ENCODE data around the gene EHBP1L1. TPM values are rescaled to one million over a fixed set of nuclear protein-coding genes. Genes with fewer than 3 reads are reported as not detected.

The EHBP1L1 gene
- total and polyA plus RNA-seq, 2 of the 13 experiments (the other 11 are each of a cell fraction or from before 2014, with no cell fraction given), result 8.3 to 10.6 TPM

DNA sequence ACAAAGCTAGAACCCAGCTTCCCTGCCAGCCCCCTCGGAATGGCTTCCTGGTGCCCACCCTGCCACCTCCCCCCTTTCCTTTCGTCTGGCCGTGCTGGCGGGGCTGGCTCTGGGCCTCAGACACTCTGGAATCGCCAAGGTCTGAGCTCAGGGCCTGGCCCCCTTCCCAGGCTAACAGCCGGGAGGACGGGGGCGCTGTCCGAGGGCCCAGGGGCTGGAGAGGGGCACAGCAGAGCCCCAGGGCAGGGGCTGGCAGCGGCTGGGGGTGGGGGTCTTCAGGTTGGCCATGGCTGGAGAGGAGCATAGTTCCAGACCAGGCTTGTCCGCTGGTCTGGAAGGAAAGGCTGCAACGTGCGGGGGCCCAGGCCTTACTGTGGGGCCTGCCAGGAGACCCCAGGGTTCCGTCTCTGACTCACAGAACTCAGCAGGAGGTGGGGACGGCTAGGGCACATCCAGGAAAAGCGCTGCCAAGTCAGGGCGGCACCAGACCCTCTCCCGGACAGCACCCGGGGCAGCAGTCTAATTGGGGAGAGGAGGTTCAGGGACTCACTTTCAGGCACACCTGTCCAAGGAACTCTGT, 16.8 kb upstream of the EHBP1L1 start (continued):
- no peak for TF ChIP-seq ZNF619 (CRISPR knock-in tag; IDR thresholded peaks at IDR 0.05)
- no peak for TF ChIP-seq SP1 (IDR thresholded peaks at IDR 0.05)
- no peak for TF ChIP-seq SP1 (CRISPR knock-in tag; IDR thresholded peaks at IDR 0.05)
- TF ChIP-seq, protein P1, sequence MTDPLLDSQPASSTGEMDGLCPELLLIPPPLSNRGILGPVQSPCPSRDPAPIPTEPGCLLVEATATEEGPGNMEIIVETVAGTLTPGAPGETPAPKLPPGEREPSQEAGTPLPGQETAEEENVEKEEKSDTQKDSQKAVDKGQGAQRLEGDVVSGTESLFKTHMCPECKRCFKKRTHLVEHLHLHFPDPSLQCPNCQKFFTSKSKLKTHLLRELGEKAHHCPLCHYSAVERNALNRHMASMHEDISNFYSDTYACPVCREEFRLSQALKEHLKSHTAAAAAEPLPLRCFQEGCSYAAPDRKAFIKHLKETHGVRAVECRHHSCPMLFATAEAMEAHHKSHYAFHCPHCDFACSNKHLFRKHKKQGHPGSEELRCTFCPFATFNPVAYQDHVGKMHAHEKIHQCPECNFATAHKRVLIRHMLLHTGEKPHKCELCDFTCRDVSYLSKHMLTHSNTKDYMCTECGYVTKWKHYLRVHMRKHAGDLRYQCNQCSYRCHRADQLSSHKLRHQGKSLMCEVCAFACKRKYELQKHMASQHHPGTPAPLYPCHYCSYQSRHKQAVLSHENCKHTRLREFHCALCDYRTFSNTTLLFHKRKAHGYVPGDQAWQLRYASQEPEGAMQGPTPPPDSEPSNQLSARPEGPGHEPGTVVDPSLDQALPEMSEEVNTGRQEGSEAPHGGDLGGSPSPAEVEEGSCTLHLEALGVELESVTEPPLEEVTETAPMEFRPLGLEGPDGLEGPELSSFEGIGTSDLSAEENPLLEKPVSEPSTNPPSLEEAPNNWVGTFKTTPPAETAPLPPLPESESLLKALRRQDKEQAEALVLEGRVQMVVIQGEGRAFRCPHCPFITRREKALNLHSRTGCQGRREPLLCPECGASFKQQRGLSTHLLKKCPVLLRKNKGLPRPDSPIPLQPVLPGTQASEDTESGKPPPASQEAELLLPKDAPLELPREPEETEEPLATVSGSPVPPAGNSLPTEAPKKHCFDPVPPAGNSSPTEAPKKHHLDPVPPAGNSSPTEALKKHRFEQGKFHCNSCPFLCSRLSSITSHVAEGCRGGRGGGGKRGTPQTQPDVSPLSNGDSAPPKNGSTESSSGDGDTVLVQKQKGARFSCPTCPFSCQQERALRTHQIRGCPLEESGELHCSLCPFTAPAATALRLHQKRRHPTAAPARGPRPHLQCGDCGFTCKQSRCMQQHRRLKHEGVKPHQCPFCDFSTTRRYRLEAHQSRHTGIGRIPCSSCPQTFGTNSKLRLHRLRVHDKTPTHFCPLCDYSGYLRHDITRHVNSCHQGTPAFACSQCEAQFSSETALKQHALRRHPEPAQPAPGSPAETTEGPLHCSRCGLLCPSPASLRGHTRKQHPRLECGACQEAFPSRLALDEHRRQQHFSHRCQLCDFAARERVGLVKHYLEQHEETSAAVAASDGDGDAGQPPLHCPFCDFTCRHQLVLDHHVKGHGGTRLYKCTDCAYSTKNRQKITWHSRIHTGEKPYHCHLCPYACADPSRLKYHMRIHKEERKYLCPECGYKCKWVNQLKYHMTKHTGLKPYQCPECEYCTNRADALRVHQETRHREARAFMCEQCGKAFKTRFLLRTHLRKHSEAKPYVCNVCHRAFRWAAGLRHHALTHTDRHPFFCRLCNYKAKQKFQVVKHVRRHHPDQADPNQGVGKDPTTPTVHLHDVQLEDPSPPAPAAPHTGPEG (CRISPR knock-in tag; IDR thresholded peaks at IDR 0.05), result no peak
- TF ChIP-seq PBX2 (CRISPR knock-in tag; IDR thresholded peaks at IDR 0.05), result no peak
- TF ChIP-seq HDAC1 (CRISPR knock-in tag; IDR thresholded peaks at IDR 0.05), result no peak
- TF ChIP-seq RXRA (CRISPR knock-in tag; IDR thresholded peaks at IDR 0.05), result no peak
- no peak for TF ChIP-seq ZNF616 (CRISPR knock-in tag; IDR thresholded peaks at IDR 0.05; ENCODE audit: low read depth)
- no peak for TF ChIP-seq PTBP1 (IDR thresholded peaks at IDR 0.05; ENCODE audit: low read depth, low read length, poor library complexity, severe bottlenecking)
- no peak for TF ChIP-seq ZNF224 (CRISPR knock-in tag; IDR thresholded peaks at IDR 0.05)
- peak; percentile 22; the same call in 1 of the 2 replicates for TF ChIP-seq SALL2 (CRISPR knock-in tag; IDR thresholded peaks at IDR 0.05)
- no peak; the same call in 1 of the 2 replicates for TF ChIP-seq ZNF691 (CRISPR knock-in tag; IDR thresholded peaks at IDR 0.05; ENCODE audit: borderline replicate concordance, low read depth)
- no peak for TF ChIP-seq ZMYM4 (CRISPR knock-in tag; IDR thresholded peaks at IDR 0.05)
- no peak for TF ChIP-seq MBD4 (IDR thresholded peaks at IDR 0.05; ENCODE audit: borderline replicate concordance, low read length)
- TF ChIP-seq, protein P2, sequence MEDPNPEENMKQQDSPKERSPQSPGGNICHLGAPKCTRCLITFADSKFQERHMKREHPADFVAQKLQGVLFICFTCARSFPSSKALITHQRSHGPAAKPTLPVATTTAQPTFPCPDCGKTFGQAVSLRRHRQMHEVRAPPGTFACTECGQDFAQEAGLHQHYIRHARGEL (CRISPR knock-in tag; IDR thresholded peaks at IDR 0.05), result peak; percentile 80; the same call in 1 of the 2 replicates
- TF ChIP-seq MYNN (CRISPR knock-in tag; IDR thresholded peaks at IDR 0.05; ENCODE audit: low read depth), result no peak
- TF ChIP-seq ZNF83 (CRISPR knock-in tag; IDR thresholded peaks at IDR 0.05; ENCODE audit: borderline replicate concordance), result no peak
- no peak for TF ChIP-seq ZNF878 (CRISPR knock-in tag; IDR thresholded peaks at IDR 0.05)
- 0 out of 2 replicates have a peak, but pooled peaks have one; percentile 49 for TF ChIP-seq ADNP (CRISPR knock-in tag; IDR thresholded peaks at IDR 0.05)
- peak; percentile 75 for TF ChIP-seq AGO2 (optimal IDR thresholded peaks at IDR 0.05; ENCODE audit: low read depth, low read length)
- TF ChIP-seq RBFOX2 (IDR thresholded peaks at IDR 0.05; ENCODE audit: low read depth, low read length), result no peak; the same call in 1 of the 2 replicates
- no peak for TF ChIP-seq E2F5 (CRISPR knock-in tag; conservative IDR thresholded peaks at IDR 0.05)
- TF ChIP-seq PHF20 (CRISPR knock-in tag; IDR thresholded peaks at IDR 0.05), result no peak

All from HepG2 (cell line).